HepG2 (cell line): ENCODE results near the gene COL27A1. TPM values are rescaled to one million over a fixed set of nuclear protein-coding genes. Genes with fewer than 3 reads are reported as not detected.

Experiments used
- BCL3 ChIP-seq: sonication (generic); formaldehyde crosslinking; IDR thresholded peaks from 2 replicates; pipeline ENCODE4 v1.5.1; 2020; ENCODE audit warnings: mild to moderate bottlenecking, missing genetic modification reagents, moderate library complexity
- ERF ChIP-seq: IDR thresholded peaks from 2 replicates; pipeline ENCODE4 v1.6.1; 2018; ENCODE audit warnings: missing biosample characterization, missing genetic modification reagents
- FOSL2 ChIP-seq: sonication (generic); formaldehyde crosslinking; IDR thresholded peaks from 2 replicates; pipeline ENCODE4 v1.4.0; 2020; ENCODE audit warnings: missing genetic modification reagents
- GATAD2A ChIP-seq: IDR thresholded peaks from 2 replicates; pipeline ENCODE4 v1.6.1; 2016
- NFKBIZ ChIP-seq: IDR thresholded peaks from 2 replicates; pipeline ENCODE4 v1.6.1; 2018; ENCODE audit warnings: missing genetic modification reagents, missing compliant biosample characterization
- NR0B2 ChIP-seq: sonication (generic); formaldehyde crosslinking; IDR thresholded peaks from 2 replicates; pipeline ENCODE4 v1.4.0; 2020; ENCODE audit warnings: mild to moderate bottlenecking, missing genetic modification reagents
- PBX2 ChIP-seq: IDR thresholded peaks from 2 replicates; pipeline ENCODE4 v1.6.1; 2016; ENCODE audit warnings: control low read depth
- PRMT3 ChIP-seq: sonication (generic); formaldehyde crosslinking; IDR thresholded peaks from 2 replicates; pipeline ENCODE4 v1.8.1; 2022; ENCODE audit warnings: low read depth, mild to moderate bottlenecking, moderate library complexity, missing genetic modification reagents, borderline replicate concordance
- RELA ChIP-seq: sonication (generic); formaldehyde crosslinking; IDR thresholded peaks from 2 replicates; pipeline ENCODE4 v1.4.0; 2020; ENCODE audit warnings: missing genetic modification reagents
- REST ChIP-seq, 2 experiments: IDR thresholded peaks; 2 replicates each; pipeline ENCODE4 v1.6.1; 2011 to 2012; ENCODE audit warnings: low read length in 2 of 2, borderline replicate concordance in 1 of 2, low read depth in 1 of 2, mild to moderate bottlenecking in 1 of 2, moderate library complexity in 1 of 2
- RFXAP ChIP-seq: sonication (generic); formaldehyde crosslinking; IDR thresholded peaks from 2 replicates; pipeline ENCODE4 v1.4.0; 2020; ENCODE audit warnings: missing genetic modification reagents, borderline replicate concordance
- SP4 ChIP-seq: sonication (generic); formaldehyde crosslinking; IDR thresholded peaks from 2 replicates; pipeline ENCODE4 v1.8.1; 2023; ENCODE audit warnings: mild to moderate bottlenecking, missing genetic modification reagents
- ZBTB2 ChIP-seq: sonication (generic); formaldehyde crosslinking; IDR thresholded peaks from 2 replicates; pipeline ENCODE4 v1.8.0; 2022; ENCODE audit warnings: low read depth, missing genetic modification reagents
- ZFP36L1 ChIP-seq: sonication (generic); formaldehyde crosslinking; IDR thresholded peaks from 2 replicates; pipeline ENCODE4 v1.8.0; 2022; ENCODE audit warnings: mild to moderate bottlenecking, missing genetic modification reagents, moderate library complexity
- ZNF224 ChIP-seq: sonication (generic); formaldehyde crosslinking; IDR thresholded peaks from 2 replicates; pipeline ENCODE4 v1.5.0; 2020; ENCODE audit warnings: mild to moderate bottlenecking, missing genetic modification reagents
- ZNF317 ChIP-seq: sonication (generic); formaldehyde crosslinking; IDR thresholded peaks from 2 replicates; pipeline ENCODE4 v1.5.0; 2020; ENCODE audit warnings: mild to moderate bottlenecking, missing genetic modification reagents
- ZNF33B ChIP-seq: sonication (generic); formaldehyde crosslinking; IDR thresholded peaks from 2 replicates; pipeline ENCODE4 v1.5.1; 2020; ENCODE audit warnings: mild to moderate bottlenecking, missing genetic modification reagents
- ZNF605 ChIP-seq: sonication (generic); formaldehyde crosslinking; IDR thresholded peaks from 2 replicates; pipeline ENCODE4 v1.8.0; 2022; ENCODE audit warnings: mild to moderate bottlenecking, missing genetic modification reagents
- polyA plus RNA-seq, 8 experiments: library from polyadenylated mRNA; depleted of rRNA in 3 of 8; stranded (reverse) in 7 of 8; unstranded in 1 of 8; fragments of >200 nt; fragmentation: Illumina TruSeq in 4 of 8; extraction: Trizol in 4 of 8; gene quantifications; 2 replicates each; pipeline versions ENCODE4 v1.2.1 to v1.2.3, GENCODE V29; 2011 to 2016; ENCODE audit warnings: low read depth in 4 of 8, missing spikeins in 1 of 8, mixed read lengths in 1 of 8; ENCODE audit not compliant: insufficient read depth in 1 of 8
- total RNA-seq, 5 experiments: library from RNA; depleted of rRNA; stranded (reverse); fragments of >200 nt; fragmentation: Illumina TruSeq; extraction: Trizol; gene quantifications; 2 replicates each; pipeline ENCODE4 v1.2.3, GENCODE V29; 2016; ENCODE audit warnings: low read depth in 1 of 5

Gene COL27A1
- total and polyA plus RNA-seq, 2 of the 13 experiments (the other 11 are each of a cell fraction or from before 2014, with no cell fraction given): 71.3 to 89.1 TPM

GRCh38 chr9:114119242-114120191, 35.8 kb upstream of the COL27A1 start (continued):
- 0 out of 4 replicates have a peak, but pooled peaks of 1 of the 2 experiments have one; percentile 9 for TF ChIP-seq REST (IDR thresholded peaks at IDR 0.05; ENCODE audit: borderline replicate concordance in 1 of 2, low read depth in 1 of 2, low read length in 2 of 2)
- TF ChIP-seq ZNF317 (CRISPR knock-in tag): 0 out of 2 replicates have a peak, but pooled peaks have one; percentile 24
- TF ChIP-seq ZNF605 (CRISPR knock-in tag): peak; percentile 35; the same call in 1 of the 2 replicates
- TF ChIP-seq FOSL2: peak; percentile 22; the same call in 1 of the 2 replicates
- no peak for TF ChIP-seq PRMT3
- TF ChIP-seq BCL3 (CRISPR knock-in tag): no peak
- TF ChIP-seq RFXAP (CRISPR knock-in tag): no peak
- TF ChIP-seq NFKBIZ: 0 out of 2 replicates have a peak, but pooled peaks have one; percentile 18
- TF ChIP-seq NR0B2 (CRISPR knock-in tag): no peak
- TF ChIP-seq ERF (CRISPR knock-in tag): 0 out of 2 replicates have a peak, but pooled peaks have one; percentile 28
- TF ChIP-seq ZNF33B (CRISPR knock-in tag): no peak
- TF ChIP-seq GATAD2A: peak; percentile 80
- no peak for TF ChIP-seq ZNF224 (CRISPR knock-in tag)
- TF ChIP-seq ZFP36L1 (CRISPR knock-in tag): no peak
- no peak for TF ChIP-seq RELA (CRISPR knock-in tag)
- no peak for TF ChIP-seq ZBTB2
- no peak for TF ChIP-seq SP4
- no peak for TF ChIP-seq PBX2 (CRISPR knock-in tag)
